ENCODE results near the gene APRT.
"Not testable (repeated sequence)": the region's sequence is repeated elsewhere in the genome, so short reads cannot be mapped to it uniquely, and the experiment has no call there.

The APRT gene

DNA sequence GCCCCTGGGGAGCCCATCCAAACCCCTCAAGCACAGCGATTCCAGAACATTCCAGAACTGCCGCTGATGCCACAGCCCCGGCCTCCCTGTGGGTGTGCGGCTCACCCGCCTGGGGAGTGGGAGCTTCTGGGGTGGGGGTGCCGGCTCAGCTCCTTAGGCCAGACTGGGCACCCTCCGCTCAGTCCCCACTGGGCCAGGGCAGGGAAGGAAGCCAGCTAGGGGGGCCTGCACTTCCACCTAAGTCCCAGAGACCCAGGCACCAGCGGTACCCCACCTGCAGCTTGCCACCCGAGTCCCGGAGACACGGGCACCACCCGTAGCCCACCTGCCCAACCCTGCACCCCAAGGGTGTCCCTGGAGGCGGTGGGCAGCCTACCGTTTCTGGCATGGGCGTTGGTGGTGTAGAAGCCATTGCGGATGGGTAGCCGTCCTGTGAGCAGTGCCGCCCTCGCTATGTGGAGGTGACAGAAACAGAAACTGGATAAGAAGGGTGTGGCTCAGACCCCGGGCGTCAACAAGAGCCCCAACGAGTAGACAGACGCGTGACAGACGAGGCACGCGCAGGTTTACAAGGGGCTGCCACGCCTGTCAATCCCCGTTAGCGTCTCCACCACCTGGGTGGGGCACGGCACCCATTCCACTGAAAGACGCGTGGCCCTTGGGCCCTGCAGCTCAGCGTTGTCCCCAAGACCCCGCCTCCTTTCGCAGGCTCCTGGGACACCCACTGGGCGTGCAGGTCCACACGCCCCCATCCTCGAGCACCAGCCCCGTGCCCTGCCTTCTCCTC lies 30.0 kb upstream of the APRT start:
- DNase-seq, result no peak

DNA sequence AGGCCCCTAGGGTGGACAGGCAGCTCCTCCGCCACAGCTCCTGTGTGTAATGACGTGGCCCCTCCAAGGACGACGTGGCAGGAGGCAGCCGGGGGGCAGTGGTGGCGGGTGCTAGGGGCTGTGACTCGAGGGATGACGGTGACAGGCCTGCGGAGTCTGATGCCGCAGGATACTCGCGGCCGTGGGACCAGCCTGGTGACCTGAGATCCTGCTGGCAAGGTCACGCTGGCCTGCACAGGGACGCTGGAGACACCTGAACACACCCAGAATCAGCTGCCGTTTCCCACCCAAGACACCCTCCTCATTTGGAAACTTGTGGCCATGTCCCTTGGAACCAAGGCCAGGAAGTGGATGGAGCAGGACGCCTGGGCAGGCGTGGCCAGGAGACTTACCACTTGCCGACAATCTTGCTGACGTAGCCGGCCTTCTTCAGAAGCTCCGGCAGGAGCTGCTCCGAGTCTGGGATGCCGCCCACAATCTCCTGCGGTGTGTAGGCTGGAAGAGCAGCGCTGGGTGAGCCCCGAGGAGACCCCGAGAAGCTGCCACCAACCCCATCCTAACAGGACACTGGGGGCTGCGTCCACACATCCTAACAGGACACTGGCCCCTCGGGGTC lies 29.0 kb upstream of the APRT start:
- no peak for DNase-seq

DNA sequence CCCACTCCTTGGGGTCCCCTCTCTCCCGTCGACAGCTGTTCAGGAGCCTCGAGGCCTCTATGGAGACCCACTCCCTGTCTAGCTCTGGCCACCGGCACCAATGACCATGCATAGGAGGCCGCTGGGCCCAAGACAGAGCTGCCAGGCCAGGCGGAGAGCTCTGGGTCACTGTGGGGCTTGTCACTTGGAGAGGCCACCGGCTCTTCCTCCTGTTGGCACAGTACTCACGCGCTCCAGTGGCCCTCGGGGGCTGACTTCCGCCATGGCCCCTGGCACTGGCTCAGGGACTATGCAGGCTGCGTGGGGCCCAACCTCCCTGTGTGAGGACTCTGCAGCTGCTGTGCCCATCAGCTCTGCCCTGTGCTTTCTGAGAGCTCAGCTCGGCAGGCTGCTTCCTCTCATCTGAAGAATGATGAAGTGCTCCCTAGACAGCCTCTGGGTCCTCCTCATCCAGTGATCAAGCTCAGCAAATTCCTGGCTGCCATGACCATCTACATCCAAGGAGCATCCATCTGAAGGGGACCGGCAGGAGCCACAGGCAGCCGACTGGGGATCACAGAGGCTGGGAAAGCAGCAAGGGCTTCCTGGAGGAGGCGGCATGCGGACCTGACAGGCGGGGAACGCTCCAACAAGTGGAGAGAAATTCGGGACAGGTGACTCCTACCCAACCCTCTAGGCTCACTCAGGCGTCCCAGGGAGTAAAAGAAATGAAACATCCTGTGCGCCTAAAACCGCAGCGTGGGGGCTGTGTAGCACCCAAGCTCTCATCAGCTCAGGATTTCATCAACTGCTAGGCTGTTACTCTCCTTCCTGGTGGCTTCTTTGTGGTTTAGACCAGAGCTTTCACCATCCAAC lies 28.2 kb upstream of the APRT start:
- no peak for DNase-seq

DNA sequence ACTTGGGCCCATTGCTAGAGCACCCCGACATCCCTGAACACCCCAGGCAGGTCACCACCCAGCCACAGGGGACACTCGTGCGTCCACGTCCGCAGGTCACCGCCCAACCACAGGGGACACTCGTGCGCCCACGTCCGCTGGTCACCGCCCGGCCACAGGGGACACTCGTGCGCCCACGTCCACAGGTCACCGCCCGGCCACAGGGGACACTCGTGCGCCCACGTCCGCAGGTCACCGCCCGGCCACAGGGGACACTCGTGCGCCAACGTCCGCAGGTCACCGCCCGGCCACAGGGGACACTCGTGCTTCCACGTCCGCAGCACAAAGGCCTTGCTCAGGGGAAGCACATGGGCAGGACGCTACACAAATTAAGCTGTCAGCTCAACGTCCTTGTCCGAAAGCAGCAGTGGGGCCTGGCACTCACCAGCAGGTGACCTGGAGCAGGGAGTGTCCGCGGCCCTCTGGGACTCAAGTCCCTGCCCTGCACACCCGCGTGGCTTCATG lies 27.4 kb upstream of the APRT start:
- no peak for DNase-seq

DNA sequence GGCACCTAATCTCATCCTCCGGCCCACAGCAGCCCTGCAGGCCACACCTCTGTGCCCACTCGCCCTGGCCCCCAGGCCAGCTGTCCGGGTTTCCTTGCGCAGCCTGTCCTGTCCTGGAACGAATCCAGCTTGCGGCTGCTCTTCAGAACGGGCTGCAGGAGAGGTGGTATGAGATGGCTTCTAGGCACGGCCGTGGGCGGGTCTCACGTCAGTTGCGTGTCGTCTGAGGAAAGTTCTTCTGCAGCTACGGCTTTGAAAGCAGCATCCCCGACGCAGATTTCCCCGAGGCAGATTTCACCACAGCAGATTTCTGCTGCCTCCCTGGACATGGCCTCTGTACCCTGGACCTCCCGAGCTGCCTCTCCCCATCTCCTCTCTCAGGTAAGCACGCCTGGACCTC lies 26.8 kb upstream of the APRT start:
- DNase-seq, result no peak

DNA sequence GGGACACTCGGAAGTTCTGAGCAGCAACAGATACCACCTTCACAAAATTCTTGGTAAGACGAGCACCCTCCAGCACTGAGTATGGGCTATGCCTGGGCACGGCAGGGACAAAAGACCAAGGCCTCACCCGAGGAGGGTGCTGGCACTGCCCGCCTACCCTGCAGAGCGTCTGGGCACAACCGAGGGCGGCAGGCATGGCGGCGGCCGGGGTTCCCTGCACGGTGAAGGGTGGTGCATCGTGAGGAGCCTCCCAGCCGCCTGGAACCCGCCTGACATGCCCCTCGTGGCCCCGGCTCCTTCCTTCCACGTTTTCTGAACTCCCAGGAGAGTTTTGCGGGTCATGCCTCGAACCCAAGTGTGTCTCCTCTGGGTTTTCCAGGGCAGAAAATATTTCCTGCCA lies 26.1 kb upstream of the APRT start:
- DNase-seq, result no peak

DNA sequence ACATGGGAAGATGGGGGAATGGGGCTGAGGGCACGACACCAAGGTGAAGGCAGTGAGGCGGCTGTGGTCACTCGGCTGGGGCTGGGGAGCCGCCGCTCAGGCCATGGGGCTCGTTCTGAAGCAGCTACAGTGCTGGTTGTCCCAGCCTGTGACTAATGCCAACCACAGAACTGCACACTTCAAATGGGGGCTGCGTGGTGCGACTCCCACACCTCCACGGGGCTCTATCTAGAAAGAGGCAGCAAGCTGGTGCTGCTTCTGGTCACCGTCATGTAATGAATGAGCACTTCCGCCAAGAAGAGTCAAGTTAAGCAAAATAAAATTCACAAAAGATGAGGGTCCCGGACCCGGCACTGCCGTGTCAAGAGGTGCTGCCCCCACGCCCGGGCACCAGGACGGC lies 25.1 kb upstream of the APRT start:
- DNase-seq, result no peak

DNA sequence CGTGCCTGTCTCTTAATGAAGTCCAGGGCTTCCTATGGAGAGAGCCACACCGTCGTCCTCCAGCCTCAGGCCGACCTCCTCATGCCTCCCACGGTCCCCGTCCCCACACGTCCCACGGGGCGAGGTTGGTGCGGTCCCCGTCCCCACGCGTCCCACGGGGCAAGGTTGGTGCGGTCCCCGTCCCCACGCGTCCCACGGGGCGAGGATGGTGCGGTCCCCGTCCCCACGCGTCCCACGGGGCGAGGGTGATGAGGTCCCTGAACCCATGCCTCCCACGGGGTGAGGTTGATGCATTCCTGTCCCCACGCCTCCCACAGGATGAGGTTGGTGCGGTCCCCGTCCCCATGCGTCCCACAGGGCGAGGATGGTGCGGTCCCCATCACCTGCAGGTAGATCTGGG lies 24.1 kb upstream of the APRT start:
- no peak for DNase-seq

DNA sequence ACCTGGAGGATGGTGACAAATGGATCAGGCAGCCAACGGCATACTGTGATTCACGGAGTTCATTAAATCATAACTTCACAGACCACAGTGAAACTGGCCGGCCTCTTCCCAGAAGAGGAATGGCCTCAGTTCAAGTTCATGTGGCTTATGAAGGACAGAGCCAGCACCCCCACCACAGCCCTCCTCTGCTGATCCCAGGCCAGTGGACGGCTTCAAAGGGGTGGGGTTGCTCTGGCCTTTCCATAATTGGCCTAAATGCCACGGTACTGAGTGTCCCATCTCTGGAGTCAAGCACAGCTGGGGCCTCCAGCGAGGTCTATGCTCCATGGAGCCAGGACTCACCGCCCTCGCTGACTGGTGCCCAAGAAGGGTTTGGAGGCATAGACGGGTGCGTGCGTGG lies 23.7 kb upstream of the APRT start:
- DNase-seq, result no peak

DNA sequence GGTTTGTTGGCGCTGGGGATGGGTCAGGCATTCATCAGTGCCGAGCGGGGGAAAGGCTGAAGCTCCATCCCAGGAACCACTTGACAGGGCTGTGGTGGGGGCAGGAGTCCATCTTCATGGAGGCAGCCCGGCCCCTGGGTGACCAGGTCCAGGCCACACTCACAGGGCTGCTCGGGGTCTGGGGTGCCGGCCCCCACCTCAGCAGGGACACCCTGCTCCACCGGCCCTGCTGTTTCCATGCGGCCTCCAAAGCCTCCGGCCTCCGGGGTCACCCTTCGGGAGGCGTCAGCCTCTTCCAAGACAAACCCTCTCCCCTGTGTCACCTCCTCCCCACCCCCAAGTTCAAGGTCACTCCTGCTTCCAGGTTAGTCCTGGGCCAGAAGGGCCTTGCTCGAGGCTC lies 22.9 kb upstream of the APRT start:
- DNase-seq, result no peak

DNA sequence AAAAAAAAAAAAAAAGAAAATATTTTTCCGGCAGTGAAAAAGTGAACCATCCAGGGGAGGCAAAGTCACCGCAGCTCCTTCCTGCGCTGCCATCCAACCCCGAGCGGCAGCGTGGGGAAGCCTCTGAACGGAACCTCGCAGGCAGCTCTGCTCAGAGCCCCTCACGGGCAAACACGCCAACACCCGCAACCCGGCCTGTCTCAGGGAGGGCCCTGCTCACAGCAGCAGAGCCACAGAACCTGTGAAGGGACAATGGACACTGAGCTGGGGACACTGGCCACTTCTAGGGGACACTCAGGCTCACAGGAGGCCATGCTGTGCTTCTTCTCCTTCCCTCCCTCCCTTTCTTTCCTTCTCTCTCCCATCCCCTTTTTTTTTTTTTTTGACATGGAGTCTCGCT lies 21.4 kb upstream of the APRT start:
- DNase-seq, result no peak

DNA sequence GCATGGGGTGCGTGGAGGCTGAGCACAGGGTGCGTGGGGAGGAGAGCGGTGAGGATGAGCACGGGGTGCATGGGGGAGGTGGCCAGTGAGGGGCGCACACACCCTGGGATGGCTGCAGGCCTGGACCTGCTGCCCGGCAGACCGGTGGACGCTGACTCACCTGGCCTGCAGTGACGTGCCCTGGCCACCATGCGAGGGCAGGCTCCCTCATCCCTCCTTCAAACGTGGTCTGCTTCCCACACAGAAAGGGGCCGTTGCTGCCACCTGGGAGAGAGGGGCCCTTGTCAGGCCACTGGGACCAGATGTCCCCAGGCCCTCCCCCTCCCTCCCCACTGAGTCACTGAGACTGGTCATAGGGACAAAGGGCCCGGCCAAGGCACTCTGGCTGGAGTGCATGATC lies 20.1 kb upstream of the APRT start:
- no peak for DNase-seq

DNA sequence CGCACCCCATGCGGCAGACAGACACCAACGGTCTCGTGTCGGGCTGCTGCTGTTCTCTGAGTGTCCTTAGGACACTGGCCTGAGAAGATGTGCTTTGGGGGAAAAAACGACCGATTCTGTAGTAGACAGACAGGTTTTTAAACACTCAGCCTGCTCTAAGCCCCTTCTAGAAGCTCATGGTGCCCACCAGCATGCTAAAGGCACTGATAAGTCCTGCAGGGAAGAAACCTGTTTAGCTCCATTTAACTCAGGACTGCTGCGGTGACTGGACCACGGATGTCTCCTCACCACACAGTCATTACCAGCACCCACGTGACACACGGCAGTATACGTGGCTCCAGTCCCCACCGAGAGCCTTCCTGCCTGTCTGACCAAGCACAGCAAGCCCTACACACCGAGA lies 19.1 kb upstream of the APRT start:
- no peak for DNase-seq

DNA sequence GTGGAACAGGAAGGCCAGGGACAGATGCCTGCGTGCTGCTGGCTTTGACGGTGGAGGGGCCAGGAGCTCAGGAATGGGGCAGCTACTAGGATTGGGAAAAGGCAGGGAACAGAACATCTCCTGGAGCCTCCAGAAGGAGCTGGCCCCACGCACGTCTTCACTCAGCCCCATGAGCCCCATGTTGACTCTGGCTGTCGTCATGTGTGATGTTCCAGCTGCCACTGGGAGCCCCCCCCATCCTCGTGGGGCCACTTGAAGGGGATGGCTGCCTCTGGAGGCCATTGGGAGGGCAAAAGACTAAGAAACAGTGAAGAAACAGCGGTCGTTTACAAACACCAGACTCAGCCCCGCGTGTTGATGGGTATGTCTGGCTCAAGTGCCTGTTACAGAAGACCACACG lies 18.5 kb upstream of the APRT start:
- DNase-seq, result no peak

DNA sequence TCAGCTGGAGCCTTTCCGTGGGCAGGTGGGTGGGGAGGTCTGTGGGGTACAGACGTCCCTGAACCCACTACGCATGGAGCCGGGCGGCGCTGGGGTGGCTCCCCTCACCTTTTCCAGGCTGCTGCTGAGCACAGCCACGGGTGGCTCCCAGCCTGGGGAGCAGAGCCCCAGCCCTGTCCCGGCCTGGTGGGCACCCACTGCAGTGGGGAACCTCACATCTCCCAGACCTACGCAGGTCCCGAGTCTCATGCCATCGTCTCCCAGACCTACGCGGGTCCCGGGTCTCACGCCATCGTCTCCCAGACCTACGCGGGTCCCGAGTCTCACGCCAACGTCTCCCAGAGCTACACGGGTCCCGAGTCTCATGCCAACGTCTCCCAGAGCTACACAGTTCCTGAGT lies 17.0 kb upstream of the APRT start:
- no peak for DNase-seq

DNA sequence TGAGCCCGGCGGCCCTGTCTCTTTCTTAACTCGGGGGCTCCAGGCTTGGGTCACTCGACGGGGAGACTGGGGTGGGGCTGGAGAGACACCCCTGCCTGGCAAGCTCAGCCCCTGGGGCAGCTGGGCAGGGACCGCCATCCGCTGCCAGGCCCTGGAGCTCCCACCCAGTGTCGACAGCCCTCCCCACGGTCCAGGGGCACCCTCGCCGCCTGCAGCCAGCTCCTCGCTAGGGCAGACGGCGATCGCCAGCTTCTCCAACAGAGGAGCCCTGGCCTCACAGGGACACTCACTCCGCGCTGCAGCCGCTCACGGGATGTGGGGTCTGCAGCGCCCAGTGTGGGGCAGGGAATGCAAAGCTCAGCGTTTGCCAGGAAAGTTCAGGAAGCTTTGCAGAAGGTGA lies 16.0 kb upstream of the APRT start:
- DNase-seq, result no peak

DNA sequence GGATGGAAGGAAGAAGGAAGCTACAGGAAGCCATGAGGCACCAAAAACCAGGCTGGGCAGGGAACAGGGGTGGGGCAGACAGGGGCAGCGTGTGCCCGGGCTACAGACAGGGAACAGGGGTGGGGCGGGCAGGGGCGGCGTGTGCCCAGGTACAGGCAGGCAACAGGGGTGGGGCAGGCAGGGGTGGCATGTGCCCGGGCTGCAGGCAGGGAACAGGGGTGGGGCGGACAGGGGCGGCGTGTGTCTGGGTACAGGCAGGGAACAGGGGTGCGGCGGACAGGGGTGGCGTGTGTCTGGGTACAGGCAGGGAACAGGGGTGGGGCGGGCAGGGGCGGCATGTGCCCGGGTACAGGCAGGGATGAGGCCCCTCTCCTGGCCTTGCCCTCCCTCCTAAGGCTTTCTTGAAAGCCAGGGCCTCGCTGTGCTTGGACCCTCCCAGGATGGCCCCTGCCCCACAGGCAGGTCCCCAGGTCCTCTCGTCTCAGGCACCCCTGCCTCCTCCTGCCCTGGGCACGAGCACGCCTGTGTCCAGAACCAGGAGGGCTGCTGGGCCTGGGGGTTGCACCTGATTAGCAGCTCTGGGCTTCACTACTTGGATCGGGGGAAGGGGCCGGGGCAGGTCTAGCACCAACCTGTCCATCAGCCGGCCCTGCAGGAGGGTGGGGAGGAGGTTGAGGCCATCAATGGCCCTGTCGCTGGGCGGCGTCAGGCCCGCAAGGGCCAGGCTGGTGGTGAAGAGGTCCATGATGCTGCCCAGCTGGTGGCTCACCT lies 14.5 kb upstream of the APRT start:
- DNase-seq, result no peak

DNA sequence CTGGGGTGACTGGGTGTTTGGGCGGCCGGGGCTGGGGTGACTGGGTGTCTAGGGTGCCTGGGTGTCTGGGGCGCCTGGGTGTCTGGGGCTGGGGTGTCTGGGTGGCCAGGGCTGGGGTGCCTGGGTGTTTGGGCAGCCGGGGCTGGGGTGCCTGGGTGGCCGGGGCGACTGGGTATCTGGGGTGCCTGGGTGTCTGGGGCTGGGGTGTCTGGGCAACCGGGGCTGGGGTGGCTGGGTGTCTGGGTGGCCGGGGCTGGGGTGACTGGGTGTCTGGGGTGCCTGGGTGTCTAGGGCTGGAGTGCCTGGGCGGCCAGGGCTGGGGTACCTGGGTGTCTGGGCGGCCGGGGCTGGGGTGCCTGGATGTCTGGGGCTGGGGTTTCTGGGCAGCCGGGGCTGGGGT lies 13.4 kb upstream of the APRT start:
- no peak for DNase-seq

DNA sequence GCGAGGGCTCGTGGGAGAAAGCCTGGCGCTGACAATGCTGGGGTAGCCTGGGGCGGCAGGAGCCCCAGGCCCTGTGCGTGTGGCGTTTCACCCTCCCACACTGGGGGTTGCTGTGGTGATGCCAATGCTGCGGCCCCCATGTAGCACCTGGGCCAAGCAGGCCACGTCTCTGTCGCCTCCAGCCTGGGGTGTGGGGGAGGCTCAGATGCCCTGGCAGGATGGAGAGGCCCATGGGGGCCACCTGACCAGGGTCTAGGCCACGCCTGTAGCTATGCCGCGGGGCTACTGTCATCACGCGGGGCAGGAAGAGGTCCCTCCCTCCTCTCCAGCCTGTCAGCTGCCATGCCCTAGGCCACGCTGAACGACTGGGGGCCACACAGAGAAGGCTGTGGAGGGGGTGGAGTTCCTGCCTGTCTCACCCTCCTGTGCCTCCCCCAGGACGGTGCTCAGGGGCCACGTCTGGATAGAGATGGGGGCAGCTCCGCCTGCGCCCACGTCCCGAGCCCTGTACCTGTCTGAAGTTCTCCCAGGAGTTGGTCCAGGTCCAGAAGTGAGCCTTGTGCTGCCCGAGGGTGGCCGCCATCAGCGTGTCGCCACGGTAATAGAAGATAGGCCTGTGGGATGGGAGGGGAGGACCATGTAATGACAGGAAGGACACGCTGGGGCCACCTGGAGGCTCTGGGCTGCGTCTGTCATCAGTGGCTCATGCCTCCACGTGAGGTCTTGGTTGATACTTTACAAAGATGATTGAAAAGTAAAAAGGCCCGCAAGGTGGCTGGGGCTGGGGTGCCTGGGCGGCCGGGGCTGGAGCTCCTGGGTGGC lies 12.7 kb upstream of the APRT start:
- DNase-seq, result no peak

DNA sequence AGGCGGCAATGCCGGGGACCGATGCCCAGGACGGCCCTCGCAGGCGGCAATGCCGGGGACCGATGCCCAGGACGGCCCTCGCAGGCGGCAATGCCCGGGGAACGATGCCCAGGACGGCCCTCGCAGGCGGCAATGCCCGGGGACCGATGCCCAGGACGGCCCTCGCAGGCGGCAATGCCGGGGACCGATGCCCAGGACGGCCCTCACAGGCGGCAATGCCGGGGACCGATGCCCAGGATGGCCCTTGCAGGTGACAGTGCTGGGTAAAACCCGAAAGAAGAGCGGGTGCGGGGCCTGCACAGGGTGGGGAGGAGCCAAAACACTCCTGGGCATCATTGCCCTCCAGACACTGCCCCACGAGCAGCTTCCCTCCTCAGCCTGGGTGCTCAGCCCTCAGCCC lies 11.9 kb upstream of the APRT start:
- not testable (repeated sequence) for DNase-seq

DNA sequence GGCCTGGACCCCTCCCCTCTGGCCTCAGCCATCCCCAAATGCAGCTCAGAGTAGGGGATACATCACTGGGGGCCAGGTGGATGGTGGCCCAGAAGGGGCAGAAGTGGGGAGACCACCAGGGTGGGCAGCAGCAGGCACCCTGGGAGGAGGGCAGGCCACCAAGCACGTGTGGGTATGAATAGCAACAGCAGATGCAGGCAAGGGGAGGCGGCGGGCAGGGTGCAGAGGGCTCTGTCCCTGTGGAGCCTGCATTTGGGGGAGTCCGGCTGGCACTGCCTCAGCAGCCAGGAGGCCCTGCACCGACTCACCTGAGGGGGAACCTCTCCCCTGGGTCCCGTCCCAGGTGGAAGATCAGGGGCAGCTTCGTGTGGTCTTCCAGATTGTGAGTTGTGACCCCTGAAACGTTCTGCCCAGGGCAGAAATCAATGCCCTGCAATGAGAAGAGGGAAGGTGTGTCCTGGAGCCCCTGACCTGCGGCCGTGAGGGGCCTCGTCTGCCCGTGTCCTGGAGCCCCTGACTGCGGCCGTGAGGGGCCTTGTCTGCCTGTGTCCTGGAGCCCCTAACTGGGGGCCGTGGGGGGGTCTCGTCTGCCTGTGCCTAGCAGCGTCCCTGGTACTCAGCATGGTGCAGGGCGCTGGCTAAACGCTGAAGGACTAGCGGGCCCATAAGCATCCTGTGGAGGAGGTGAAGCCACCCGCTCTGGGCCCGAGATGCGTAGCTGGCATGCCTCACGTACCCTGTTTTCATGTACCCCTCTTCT lies 10.7 kb upstream of the APRT start:
- no peak for DNase-seq

Measured in activated gamma-delta T cell treated with Interleukin-2 at 50 U/mL for 16 hours (primary cell).